T-helper 1 cell treated with Interleukin-12 subunit alpha and Interleukin-12 subunit beta and Interleukin-4 antibody, amounts not matched to agents 30 μg/mL and 1 μg/mL, for 36 hours (primary cell): ENCODE measurements around the gene RCC1.
"Not testable (repeated sequence)": the region's sequence is repeated elsewhere in the genome, so short reads cannot be mapped to it uniquely, and the experiment has no call there.

Experiments
- H3K27ac Mint-ChIP-seq: one replicate; pipeline ENCODE4 v1.8.0; 2021; ENCODE audit warnings: mild to moderate bottlenecking, mixed read lengths
- H3K27me3 Mint-ChIP-seq: one replicate; pipeline ENCODE4 v1.8.0; 2021; ENCODE audit warnings: low read depth, mixed read lengths
- H3K36me3 Mint-ChIP-seq: one replicate; pipeline ENCODE4 v1.8.0; 2021; ENCODE audit warnings: low read depth, mixed read lengths
- H3K4me1 Mint-ChIP-seq: one replicate; pipeline ENCODE4 v1.8.0; 2021; ENCODE audit warnings: low read depth, mixed read lengths
- H3K4me3 Mint-ChIP-seq: one replicate; pipeline ENCODE4 v1.8.0; 2021; ENCODE audit warnings: mild to moderate bottlenecking, moderate library complexity, mixed read lengths
- H3K9me3 Mint-ChIP-seq: one replicate; pipeline ENCODE4 v1.8.0; 2021; ENCODE audit warnings: mixed read lengths

Gene RCC1

DNA sequence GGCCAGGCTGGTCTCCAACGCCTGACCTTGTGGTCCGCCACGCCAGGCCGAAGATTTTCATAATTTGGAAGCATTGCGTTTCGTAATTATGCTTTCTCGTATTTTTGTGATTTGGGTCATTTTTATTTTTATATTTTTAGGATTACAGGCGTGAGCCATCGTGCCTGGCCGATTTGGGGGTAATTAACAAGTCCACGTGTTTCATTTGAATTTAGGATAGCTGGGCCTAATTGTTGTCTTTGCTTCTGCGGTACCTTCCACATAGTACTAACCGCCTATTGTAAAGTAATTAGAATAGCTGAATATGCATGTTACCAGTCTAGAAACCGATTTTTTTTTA lies 1.0 kb downstream of the RCC1 start:
- no peaks in the 10 kb centered on the region for H3K27me3 Mint-ChIP-seq
- H3K9me3 Mint-ChIP-seq = no peaks in the 10 kb centered on the region
- peak overlapping the region; percentile 99 for H3K4me3 Mint-ChIP-seq
- H3K36me3 Mint-ChIP-seq = peaks cover 55% of the 10 kb centered on the region
- peaks cover 36% of the 10 kb centered on the region for H3K4me1 Mint-ChIP-seq
- peak overlapping the region; percentile 98 for H3K27ac Mint-ChIP-seq

- Mint-ChIP-seq H3K4me1 (peaks cover 39% of the 10 kb centered on the region), H3K36me3 (peaks cover 59% of the 10 kb centered on the region), H3K27ac (peak overlapping the region; percentile 98), H3K4me3 (peak overlapping the region; percentile 99), H3K9me3 (no peaks in the 10 kb centered on the region), H3K27me3 (no peaks in the 10 kb centered on the region)
Observed at GRCh38 chr1:28507247-28507645, 1.4 kb downstream of the RCC1 start.

- H3K4me1 Mint-ChIP-seq = peaks cover 44% of the 10 kb centered on the region
- H3K27me3 Mint-ChIP-seq = no peaks in the 10 kb centered on the region
- no peaks in the 10 kb centered on the region for H3K9me3 Mint-ChIP-seq
- peak overlapping the region; percentile 99 for H3K4me3 Mint-ChIP-seq
- H3K36me3 Mint-ChIP-seq = peaks cover 64% of the 10 kb centered on the region
- peak overlapping the region; percentile 98 for H3K27ac Mint-ChIP-seq
Observed at GRCh38 chr1:28507646-28508434, 2.0 kb downstream of the RCC1 start.

- peak overlapping the region; percentile 98 for H3K27ac Mint-ChIP-seq
- peaks cover 44% of the 10 kb centered on the region for H3K4me1 Mint-ChIP-seq
- H3K4me3 Mint-ChIP-seq = peak overlapping the region; percentile 99
- H3K9me3 Mint-ChIP-seq = no peaks in the 10 kb centered on the region
- peaks cover 66% of the 10 kb centered on the region for H3K36me3 Mint-ChIP-seq
- no peaks in the 10 kb centered on the region for H3K27me3 Mint-ChIP-seq
Observed at GRCh38 chr1:28508435-28508754, 2.6 kb downstream of the RCC1 start.

DNA sequence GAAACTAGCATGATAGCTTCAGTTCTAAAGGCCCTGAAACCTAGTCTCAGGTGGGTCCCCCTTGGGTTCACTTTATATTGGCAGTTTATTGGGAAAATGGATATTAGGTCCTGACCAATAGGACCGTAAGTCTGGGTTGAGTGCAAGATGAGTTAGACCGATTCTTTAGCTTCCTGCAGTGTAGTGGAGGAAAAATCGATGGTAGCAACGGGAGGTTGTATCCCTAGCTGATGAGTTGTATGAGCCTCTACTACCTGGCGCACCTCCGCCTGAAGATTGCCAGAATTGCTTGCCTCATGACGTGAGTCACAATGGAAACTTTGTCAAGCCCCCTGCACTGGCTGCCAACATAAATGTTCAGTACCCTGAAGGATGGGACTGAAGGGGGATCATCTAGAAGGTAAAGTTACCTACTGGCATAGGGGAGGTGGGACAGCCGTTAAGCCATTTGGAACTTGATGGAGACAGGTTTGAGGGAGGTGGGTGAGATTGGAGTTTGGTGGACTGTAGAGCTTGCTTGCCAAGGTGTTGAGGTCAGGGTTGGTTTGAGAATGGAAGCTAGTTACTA lies 3.9 kb downstream of the RCC1 start:
- no peaks in the 10 kb centered on the region for H3K9me3 Mint-ChIP-seq
- peaks cover 44% of the 10 kb centered on the region for H3K4me1 Mint-ChIP-seq
- H3K36me3 Mint-ChIP-seq = peaks cover 69% of the 10 kb centered on the region
- H3K27me3 Mint-ChIP-seq = no peaks in the 10 kb centered on the region
- H3K4me3 Mint-ChIP-seq = peak overlapping the region; percentile 99
- H3K27ac Mint-ChIP-seq = peak overlapping the region; percentile 98

DNA sequence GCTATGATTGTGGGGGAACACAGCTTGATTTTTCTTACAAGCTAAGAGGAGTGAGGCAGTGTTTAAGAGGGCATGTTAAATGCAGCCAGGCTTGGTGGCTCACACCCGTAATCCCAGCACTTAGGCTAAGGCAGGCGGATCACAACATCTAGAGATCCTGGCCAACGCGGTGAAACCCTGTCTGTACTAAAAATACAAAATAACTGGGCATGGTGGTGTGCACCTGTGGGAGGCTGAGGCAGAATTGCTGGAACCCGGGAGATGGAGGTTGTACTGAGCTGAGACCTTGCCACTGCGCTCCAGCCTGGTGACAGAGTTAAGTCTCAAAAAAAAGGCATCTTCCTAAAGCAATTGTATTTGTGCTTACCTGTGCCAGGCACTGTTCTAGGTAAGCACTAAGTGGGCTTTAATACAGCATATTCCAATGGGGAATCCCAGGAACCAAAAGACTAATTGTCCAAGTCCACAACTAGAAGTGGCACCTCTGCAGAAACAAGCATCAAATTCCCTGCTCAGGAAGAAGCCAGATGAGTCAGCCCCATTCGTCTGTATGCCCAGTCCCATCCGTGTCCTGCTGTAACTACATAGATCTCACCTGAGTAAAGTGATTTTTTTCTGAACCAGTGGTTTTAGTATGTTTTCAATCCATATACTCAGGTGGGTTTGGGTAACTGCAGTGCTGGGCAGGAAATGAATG lies 4.6 kb downstream of the RCC1 start:
- Mint-ChIP-seq H3K36me3 (peaks cover 70% of the 10 kb centered on the region), H3K4me3 (peak overlapping the region; percentile 99), H3K4me1 (peaks cover 42% of the 10 kb centered on the region), H3K27me3 (no peaks in the 10 kb centered on the region), H3K9me3 (no peaks in the 10 kb centered on the region), H3K27ac (peak overlapping the region; percentile 98)

GRCh38 chr1:28510970-28511440 lies 5.2 kb downstream of the RCC1 start:
- H3K9me3 Mint-ChIP-seq = no peaks in the 10 kb centered on the region
- H3K27ac Mint-ChIP-seq = peak overlapping the region; percentile 98
- peak overlapping the region; percentile 99 for H3K4me3 Mint-ChIP-seq

GRCh38 chr1:28512058-28512611 lies 6.3 kb downstream of the RCC1 start:
- Mint-ChIP-seq H3K4me3 (peak overlapping the region; percentile 48), H3K9me3 (no peaks in the 10 kb centered on the region), H3K27ac (peak overlapping the region; percentile 81), H3K4me1 (peaks cover 36% of the 10 kb centered on the region), H3K27me3 (no peaks in the 10 kb centered on the region), H3K36me3 (peaks cover 56% of the 10 kb centered on the region)

More at GRCh38 chr1:28510970-28511440, 5.2 kb downstream of the RCC1 start:
- Mint-ChIP-seq H3K27me3 (no peaks in the 10 kb centered on the region), H3K36me3 (peaks cover 65% of the 10 kb centered on the region), H3K4me1 (peaks cover 36% of the 10 kb centered on the region)

DNA sequence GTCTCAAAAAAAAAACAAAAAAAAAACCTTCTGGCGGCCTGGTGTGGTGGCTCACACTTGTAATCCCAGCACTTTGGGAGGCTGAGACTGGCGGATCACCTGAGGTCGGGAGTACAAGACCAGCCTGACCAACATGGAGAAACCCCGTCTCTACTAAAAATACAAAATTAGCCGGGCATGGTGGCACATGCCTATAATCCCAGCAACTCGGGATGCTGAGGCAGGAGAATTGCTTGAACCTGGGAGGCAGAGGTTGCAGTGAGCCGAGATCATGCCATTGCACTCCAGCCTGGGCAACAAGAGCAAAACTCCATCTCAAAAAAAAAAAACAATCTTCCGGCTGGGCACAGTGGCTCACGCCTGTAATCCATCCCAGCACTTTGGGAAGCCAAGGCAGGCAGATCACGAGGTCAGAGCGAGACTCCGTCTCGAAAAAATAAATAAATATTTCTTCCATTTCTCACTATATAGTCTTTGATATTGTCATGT lies 8.6 kb downstream of the RCC1 start:
- H3K4me1 Mint-ChIP-seq = peaks cover 34% of the 10 kb centered on the region
- peaks cover 38% of the 10 kb centered on the region for H3K36me3 Mint-ChIP-seq
- not testable (repeated sequence) for H3K27me3 Mint-ChIP-seq, H3K4me3 Mint-ChIP-seq, H3K9me3 Mint-ChIP-seq
- H3K27ac Mint-ChIP-seq = peak overlapping the region; percentile 15

DNA sequence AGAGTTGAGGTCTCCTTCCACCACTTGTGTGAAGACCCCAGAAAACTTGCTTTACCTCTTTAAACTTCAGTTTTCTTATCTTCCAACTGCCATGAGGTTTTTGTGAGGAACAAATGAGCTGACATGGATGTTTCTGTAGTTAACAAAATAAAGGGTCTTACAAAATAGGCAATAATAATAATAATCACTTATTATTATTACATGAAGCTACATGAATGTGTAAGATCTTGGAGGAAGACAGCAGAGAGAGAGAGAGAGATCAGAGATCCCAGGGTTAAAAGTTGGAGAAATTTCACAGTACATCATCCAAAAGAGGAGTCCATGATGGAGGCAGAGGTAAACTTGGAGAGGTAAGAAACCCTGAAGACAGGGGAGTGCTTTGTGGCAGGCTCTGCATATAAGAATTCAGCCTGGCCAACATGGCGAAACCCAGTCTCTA lies 10.7 kb downstream of the RCC1 start:
- Mint-ChIP-seq H3K27me3 (no peaks in the 10 kb centered on the region), H3K27ac (peak overlapping the region; percentile 63), H3K36me3 (peaks cover 21% of the 10 kb centered on the region)

DNA sequence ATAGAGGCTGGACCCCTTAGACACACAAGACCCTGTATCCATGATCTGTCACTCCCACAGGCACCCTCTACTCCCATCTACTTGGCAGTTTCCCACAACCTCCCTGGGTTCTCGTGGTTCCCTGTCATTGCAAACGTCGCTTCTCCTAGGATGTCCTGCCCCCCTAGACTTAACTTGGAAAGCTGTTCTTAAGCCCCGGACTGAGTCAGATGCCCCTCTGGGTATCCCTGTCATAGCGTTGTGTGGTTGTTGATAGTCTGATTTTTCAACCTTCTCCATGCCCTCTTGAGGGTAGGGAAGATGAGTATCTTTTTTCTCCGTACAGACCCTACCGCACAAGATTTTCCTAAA lies 11.8 kb downstream of the RCC1 start:
- H3K9me3 Mint-ChIP-seq = no peaks in the 10 kb centered on the region
- H3K27ac Mint-ChIP-seq = peak overlapping the region; percentile 85
- H3K4me3 Mint-ChIP-seq = peak overlapping the region; percentile 87
- no peaks in the 10 kb centered on the region for H3K27me3 Mint-ChIP-seq
- peaks cover 18% of the 10 kb centered on the region for H3K36me3 Mint-ChIP-seq
- peaks cover 22% of the 10 kb centered on the region for H3K4me1 Mint-ChIP-seq

More for the DNA sequence above, 10.7 kb downstream of the RCC1 start:
- Mint-ChIP-seq H3K4me1 (peaks cover 22% of the 10 kb centered on the region), H3K9me3 (no peaks in the 10 kb centered on the region), H3K4me3 (no peak overlapping the region)

- Mint-ChIP-seq H3K36me3 (peaks cover 15% of the 10 kb centered on the region), H3K27ac (peak overlapping the region; percentile 85), H3K9me3 (no peaks in the 10 kb centered on the region)
Observed at GRCh38 chr1:28518000-28518744, 12.3 kb downstream of the RCC1 start.

DNA sequence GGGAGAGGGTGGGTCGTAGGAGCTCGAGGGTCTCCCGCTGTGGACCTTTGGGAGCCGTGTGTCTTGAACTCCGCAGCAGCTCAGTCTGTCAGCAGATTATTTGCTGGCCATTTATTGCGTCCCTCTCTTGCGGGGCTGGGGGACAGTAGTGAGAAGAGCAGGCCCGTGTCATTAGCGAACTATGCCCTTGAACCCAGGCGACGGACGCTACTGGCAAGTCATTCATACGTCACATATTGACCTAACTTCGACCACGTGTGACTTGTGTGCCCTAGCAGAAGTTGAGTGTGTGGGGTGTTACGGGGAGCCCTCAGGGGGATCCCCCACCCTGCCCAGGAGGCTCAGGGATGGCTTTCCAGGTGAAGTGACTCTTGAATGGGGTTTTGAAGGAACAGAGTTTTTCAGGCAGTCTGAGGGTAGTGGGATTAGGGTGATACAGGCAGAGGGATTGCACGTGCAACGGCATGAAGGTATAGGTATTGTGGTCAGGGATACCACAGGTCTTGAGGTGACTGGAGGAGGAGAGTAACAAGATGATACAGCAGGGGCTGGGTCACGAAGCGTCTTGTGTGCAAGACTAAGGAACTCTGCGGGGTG lies 13.0 kb downstream of the RCC1 start:
- peaks cover 25% of the 10 kb centered on the region for H3K4me1 Mint-ChIP-seq
- no peaks in the 10 kb centered on the region for H3K27me3 Mint-ChIP-seq
- no peaks in the 10 kb centered on the region for H3K9me3 Mint-ChIP-seq
- peak overlapping the region; percentile 60 for H3K27ac Mint-ChIP-seq
- H3K36me3 Mint-ChIP-seq = peaks cover 18% of the 10 kb centered on the region
- H3K4me3 Mint-ChIP-seq = peak overlapping the region; percentile 80

More at GRCh38 chr1:28518000-28518744, 12.3 kb downstream of the RCC1 start:
- Mint-ChIP-seq H3K4me3 (peak overlapping the region; percentile 87), H3K4me1 (peaks cover 22% of the 10 kb centered on the region), H3K27me3 (no peaks in the 10 kb centered on the region)
